GM10266 (cell line): ENCODE results near the gene RAB3B.
A peak's percentile ranks its signal among the peaks of the same experiment; 100 is the strongest.
"Not testable (repeated sequence)": the region's sequence is repeated elsewhere in the genome, so short reads cannot be mapped to it uniquely, and the experiment has no call there.

Source experiments
- DNase-seq: peaks from one replicate; pipeline ENCODE4 v3.0.0; 2012; ENCODE audit errors: extremely low spot score
- TF ChIP-seq, protein P1 (sequence below): IDR thresholded peaks from 2 replicates; pipeline ENCODE4 v1.5.1; 2012; ENCODE audit warnings: mild to moderate bottlenecking, low read depth; ENCODE audit not compliant: control insufficient read depth, insufficient read depth; ENCODE audit errors: missing control alignments

Gene RAB3B

DNA sequence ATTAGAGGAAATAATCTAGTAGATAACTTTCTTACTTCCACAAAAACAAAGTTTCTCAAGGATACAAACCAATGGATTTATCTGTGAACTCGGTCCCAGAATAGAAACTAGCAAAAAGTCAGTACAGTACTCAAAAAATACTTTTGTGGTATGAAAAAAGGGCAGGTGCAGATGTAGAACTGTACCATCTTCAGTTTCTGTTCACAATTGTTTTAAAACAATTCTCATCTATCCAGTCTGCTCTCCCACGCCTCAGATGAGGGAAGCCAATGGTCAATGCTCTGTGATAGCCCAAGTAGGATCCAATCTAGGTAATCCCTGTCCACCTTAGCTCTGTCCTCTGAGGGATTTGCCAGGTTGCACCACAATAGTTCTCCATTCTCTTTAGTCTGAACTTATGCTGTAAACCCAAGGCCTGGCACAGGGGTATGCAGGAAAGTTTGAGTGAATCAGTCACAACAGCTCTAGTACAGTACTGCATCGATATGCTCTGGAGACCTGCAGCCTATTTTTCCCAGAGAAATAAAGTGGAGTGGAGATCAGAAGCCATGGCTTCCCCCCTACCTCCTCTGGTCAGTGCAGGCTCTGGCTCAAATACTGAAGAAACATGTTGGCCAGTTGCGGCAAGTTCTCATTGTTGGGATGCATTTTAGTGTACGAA is 41.8 kb upstream of the RAB3B start:
- DNase-seq, result peak; percentile 43
- TF ChIP-seq, protein P1, sequence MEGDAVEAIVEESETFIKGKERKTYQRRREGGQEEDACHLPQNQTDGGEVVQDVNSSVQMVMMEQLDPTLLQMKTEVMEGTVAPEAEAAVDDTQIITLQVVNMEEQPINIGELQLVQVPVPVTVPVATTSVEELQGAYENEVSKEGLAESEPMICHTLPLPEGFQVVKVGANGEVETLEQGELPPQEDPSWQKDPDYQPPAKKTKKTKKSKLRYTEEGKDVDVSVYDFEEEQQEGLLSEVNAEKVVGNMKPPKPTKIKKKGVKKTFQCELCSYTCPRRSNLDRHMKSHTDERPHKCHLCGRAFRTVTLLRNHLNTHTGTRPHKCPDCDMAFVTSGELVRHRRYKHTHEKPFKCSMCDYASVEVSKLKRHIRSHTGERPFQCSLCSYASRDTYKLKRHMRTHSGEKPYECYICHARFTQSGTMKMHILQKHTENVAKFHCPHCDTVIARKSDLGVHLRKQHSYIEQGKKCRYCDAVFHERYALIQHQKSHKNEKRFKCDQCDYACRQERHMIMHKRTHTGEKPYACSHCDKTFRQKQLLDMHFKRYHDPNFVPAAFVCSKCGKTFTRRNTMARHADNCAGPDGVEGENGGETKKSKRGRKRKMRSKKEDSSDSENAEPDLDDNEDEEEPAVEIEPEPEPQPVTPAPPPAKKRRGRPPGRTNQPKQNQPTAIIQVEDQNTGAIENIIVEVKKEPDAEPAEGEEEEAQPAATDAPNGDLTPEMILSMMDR, result no peak

DNA sequence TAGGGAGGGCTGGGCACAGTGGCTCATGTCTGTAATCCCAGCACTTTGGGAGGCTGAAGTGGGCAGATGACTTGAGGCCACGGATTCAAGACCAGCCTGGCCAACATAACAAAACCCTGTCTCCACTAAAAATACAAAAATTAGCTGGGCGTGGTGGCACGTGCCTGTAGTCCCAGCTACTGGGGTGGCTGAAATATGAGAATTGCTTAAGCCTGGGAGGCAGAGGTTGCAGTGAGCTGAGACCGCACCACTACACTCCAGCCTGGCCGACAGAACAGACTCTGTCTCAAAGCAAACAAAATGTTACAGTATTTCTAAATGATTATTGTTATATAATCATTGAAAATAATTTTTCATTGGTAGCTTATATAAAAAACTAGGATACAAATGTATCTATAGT is 38.3 kb upstream of the RAB3B start:
- not testable (repeated sequence) for DNase-seq

GRCh38 chr1:52028328-52028727 is 37.8 kb upstream of the RAB3B start:
- TF ChIP-seq, protein P1, result no peak

DNA sequence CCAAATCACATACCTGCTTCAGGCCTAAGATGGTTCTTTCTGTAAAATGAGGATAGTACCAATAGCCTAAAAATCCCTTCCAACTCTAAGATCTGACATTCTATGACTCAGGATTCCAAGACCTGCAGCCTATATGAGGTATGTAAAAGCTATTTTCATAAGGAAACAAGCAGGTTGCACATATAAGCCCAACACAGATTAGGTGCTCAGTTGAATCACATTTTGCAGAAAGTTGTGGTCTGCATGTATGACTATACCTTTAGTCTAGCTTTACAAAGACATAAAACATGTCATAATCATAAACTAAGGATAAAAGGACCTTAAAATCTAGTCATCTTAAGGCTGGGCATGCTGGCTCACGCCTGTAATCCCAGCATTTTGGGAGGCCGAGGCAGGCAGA is 35.8 kb upstream of the RAB3B start:
- TF ChIP-seq, protein P1, result no peak
- DNase-seq, result no peak

More at GRCh38 chr1:52028328-52028727, 37.8 kb upstream of the RAB3B start:
- DNase-seq, result no peak

DNA sequence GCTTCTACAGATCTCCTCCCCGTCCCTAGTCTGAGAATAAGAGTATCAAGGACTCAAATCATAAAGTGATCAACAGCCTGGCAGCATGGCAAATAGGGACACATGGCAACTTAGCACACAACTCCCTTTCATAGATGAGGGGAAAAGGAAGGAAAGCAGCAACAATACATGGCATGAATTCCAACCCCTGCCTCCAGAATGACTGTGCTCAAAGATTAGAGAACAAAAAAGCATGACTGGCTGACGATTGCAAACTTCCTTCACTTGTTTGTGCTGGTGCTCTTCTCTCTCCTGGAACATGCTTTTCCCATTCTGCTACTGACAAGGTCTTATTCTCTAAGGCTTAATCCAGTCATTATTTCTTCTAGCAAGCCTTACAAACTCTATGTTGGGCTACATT is 31.6 kb upstream of the RAB3B start:
- DNase-seq, result no peak
- TF ChIP-seq, protein P1, result no peak

DNA sequence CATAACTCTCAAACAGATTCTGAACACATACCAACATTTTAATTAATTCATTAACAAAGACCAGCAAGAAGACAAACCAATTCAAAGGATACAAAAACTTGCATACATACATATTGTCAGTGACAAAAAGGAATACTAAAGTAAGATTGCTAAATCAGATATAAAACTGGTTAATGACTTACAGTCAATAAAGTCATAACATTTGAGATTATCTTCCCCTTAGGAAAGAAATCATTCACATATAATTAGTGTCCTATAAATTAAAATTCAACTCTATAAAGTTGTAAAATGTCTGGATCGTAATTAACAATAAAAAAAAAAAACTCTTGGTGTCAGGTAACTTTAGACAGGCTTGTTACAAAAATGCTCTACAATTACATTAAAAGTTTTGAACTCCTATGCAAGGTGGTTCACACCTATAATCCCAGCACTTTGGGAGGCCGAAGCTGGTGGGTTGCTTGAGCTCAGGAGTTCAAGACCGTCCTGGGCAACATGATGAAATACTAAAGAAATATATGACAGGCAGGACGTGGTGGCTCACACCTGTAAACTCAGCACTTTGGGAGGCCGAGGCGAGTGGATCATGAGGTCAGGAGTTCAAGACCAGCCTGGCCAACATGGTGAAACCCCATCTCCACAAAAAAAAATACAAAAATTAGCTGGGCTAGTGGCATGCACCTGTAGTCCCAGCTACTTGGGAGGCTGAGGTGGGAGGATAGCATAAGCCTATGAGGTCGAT is 17.7 kb upstream of the RAB3B start:
- no peak for DNase-seq
- TF ChIP-seq, protein P1, result no peak

- DNase-seq, result no peak
- TF ChIP-seq, protein P1, result no peak
Observed at GRCh38 chr1:52007215-52008002, 16.9 kb upstream of the RAB3B start.

DNA sequence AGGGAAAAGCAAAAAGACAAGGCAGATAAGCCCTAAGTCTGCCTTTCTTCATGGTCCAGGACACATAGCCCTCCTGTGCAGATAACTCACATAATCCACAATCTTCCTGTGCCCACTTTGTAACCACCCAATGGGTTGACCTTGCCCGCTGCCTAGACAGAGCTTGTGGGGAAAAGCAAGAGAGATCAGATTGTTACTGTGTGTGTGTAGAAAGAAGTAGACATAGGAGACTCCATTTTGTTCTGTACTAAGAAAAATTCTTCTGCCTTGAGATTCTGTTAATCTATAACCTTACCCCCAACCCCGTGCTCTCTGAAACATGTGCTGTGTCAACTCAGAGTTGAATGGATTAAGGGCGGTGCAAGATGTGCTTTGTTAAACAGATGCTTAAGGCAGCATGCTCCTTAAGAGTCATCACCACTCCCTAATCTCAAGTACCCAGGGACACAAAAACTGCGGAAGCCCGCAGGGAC is 15.6 kb upstream of the RAB3B start:
- not testable (repeated sequence) for DNase-seq

DNA sequence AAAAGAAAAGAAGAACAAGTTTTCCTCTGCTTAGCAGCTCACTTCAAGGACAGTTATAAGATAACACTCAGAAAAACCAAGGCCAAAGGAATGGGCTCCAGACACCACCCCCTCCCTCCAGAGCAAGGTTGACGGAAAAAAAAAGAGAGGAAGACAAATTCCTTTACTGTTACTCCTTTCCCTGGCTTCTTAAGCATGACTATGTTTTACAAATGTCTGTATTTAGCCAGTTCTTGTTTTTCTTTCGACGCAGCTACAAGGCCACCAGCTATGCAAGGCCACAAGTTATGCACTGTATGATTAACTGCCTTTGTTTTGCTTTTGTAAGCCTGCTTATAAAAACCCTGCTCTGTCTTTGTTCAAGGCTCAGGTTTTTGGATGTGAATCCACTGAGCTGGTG is 15.0 kb upstream of the RAB3B start:
- not testable (repeated sequence) for DNase-seq
